Endothelial cell of umbilical vein (primary cell): ENCODE data around the gene CD8B2. TPM values are rescaled to one million over a fixed set of nuclear protein-coding genes. Genes with fewer than 3 reads are reported as not detected.

Source experiments
- BruUV-seq: library from RNA; stranded (reverse); fragments of 400-500 nt; replicated peaks from 2 replicates; lab custom pipeline; 2021; lab: Mats Ljungman, UMichigan
- CTCF ChIA-PET: fragments of 300-600, 350-600 bp; sonication (Branson Sonifier 250); formaldehyde crosslinking; loops from one replicate; lab custom pipeline; 2021; ENCODE audit warnings: antibody characterized with exemption, inconsistent platforms; lab: Charles Lee
- POLR2A ChIA-PET: fragments of 300-600, 350-600 bp; sonication (Branson Sonifier 250); formaldehyde crosslinking; loops from one replicate; lab custom pipeline; 2021; ENCODE audit warnings: antibody characterized with exemption, inconsistent platforms; lab: Charles Lee
- DNase-seq: peaks from one replicate; pipeline ENCODE4 v3.0.0-alpha.2; 2011; ENCODE audit warnings: low read depth, low spot score
- FAIRE-seq: peaks from 2 replicates; lab custom pipeline; 2011; peaks lifted over from hg19 to GRCh38; lab: Jason Lieb, UNC
- H2AFZ ChIP-seq: 2 replicates; pipeline ENCODE4 v1.6.0; 2012; ENCODE audit warnings: low read depth, low read length, control low read depth, inconsistent platforms
- H3K27ac ChIP-seq: 2 replicates; pipeline ENCODE4 v1.5.1; 2011; ENCODE audit warnings: low read depth, mild to moderate bottlenecking, control low read depth, low read length, moderate library complexity; ENCODE audit not compliant: insufficient read depth
- H3K27me3 ChIP-seq, 2 experiments: 2 replicates each; pipeline versions ENCODE4 v1.6.0 to v1.6.1; 2011; ENCODE audit warnings: low read length in 2 of 2, mixed read lengths in 1 of 2; ENCODE audit not compliant: control insufficient read depth in 2 of 2, insufficient read depth in 2 of 2
- H3K36me3 ChIP-seq, 2 experiments: 2 replicates in 1 of 2; 3 replicates in 1 of 2; pipeline ENCODE4 v1.5.1; 2011; ENCODE audit warnings: low read length in 2 of 2, mild to moderate bottlenecking in 1 of 2, moderate library complexity in 1 of 2; ENCODE audit not compliant: control insufficient read depth in 2 of 2, insufficient read depth in 2 of 2; ENCODE audit errors: extremely low read depth in 1 of 2
- H3K4me1 ChIP-seq: 3 replicates; pipeline ENCODE4 v1.5.1; 2011; ENCODE audit warnings: mild to moderate bottlenecking, low read length; ENCODE audit not compliant: control insufficient read depth, insufficient read depth; ENCODE audit errors: extremely low read depth
- H3K4me2 ChIP-seq: 2 replicates; pipeline ENCODE4 v1.6.1; 2011; ENCODE audit warnings: low read length, control low read depth, mixed read lengths; ENCODE audit not compliant: insufficient read depth
- H3K4me3 ChIP-seq, 3 experiments: fragments of 200-600 bp in 1 of 3; sonication (generic), shearing (Covaris generic) in 1 of 3; replicated peaks in 1 of 3; 2 replicates each; pipeline ENCODE4 v1.5.1; 2011 to 2016; ENCODE audit warnings: control low read depth in 3 of 3, low read length in 3 of 3, mild to moderate bottlenecking in 2 of 3, inconsistent platforms in 1 of 3, low read depth in 1 of 3, moderate library complexity in 1 of 3; ENCODE audit not compliant: insufficient read depth in 1 of 3
- H3K79me2 ChIP-seq: 2 replicates; pipeline ENCODE4 v1.6.0; 2012; ENCODE audit warnings: low read length, inconsistent platforms; ENCODE audit not compliant: control insufficient read depth, insufficient read depth
- H3K9ac ChIP-seq: replicated peaks from 2 replicates; pipeline ENCODE3; 2011; ENCODE audit warnings: low read length, control low read depth; ENCODE audit not compliant: insufficient read depth; ENCODE audit errors: extremely low read depth
- H3K9me1 ChIP-seq: replicated peaks from 3 replicates; pipeline ENCODE4 v1.6.0; 2011; ENCODE audit warnings: mild to moderate bottlenecking, low read length; ENCODE audit not compliant: control insufficient read depth, insufficient read depth; ENCODE audit errors: extremely low read depth
- H3K9me3 ChIP-seq: replicated peaks from 2 replicates; pipeline ENCODE4 v1.5.1; 2012; ENCODE audit warnings: low read length, inconsistent platforms; ENCODE audit not compliant: control insufficient read depth, insufficient read depth
- H4K20me1 ChIP-seq: replicated peaks from 2 replicates; pipeline ENCODE3; 2011; ENCODE audit warnings: mild to moderate bottlenecking, low read length; ENCODE audit not compliant: control insufficient read depth, insufficient read depth; ENCODE audit errors: extremely low read depth
- CTCF ChIP-seq, 2 donors: IDR thresholded peaks; 1 replicate in 1 of 2; 2 replicates in 1 of 2; pipeline ENCODE4 v1.5.1; 2011; ENCODE audit warnings: low read length in 2 of 2, mild to moderate bottlenecking in 2 of 2, moderate library complexity in 2 of 2, control low read depth in 1 of 2, inconsistent platforms in 1 of 2, low read depth in 1 of 2; ENCODE audit not compliant: insufficient read depth in 1 of 2; ENCODE audit errors: extremely low read depth in 1 of 2
- EZH2 ChIP-seq: IDR thresholded peaks from 2 replicates; pipeline ENCODE4 v1.6.1; 2012; ENCODE audit warnings: borderline replicate concordance, low read depth, mild to moderate bottlenecking, moderate library complexity, low read length, inconsistent platforms; ENCODE audit not compliant: severe bottlenecking
- FOS ChIP-seq: IDR thresholded peaks from 2 replicates; pipeline ENCODE4 v1.6.1; 2011; ENCODE audit warnings: mild to moderate bottlenecking, low read length, moderate library complexity, borderline replicate concordance; ENCODE audit not compliant: insufficient read depth
- JUN ChIP-seq: IDR thresholded peaks from 2 replicates; pipeline ENCODE4 v1.6.1; 2011; ENCODE audit warnings: borderline replicate concordance, low read depth; ENCODE audit not compliant: insufficient read length, insufficient read depth
- MYC ChIP-seq: IDR thresholded peaks from one replicate; pipeline ENCODE4 v1.6.1; 2011; ENCODE audit warnings: mild to moderate bottlenecking, low read depth, low read length
- POLR2A ChIP-seq: IDR thresholded peaks from 2 replicates; pipeline ENCODE4 v1.6.1; 2012; ENCODE audit warnings: low read depth, mild to moderate bottlenecking, control low read depth, low read length
- POLR2AphosphoS5 ChIP-seq: IDR thresholded peaks from 2 replicates; pipeline ENCODE4 v1.6.1; 2012; ENCODE audit warnings: low read depth, mild to moderate bottlenecking, control low read depth, low read length, moderate library complexity; ENCODE audit not compliant: insufficient read depth
- dilution Hi-C: fragments of 300-500 bp; cut with MboI; formaldehyde crosslinking; loops from one replicate; pipeline ENCODE4 v1.15.0; 2019; ENCODE audit warnings: low sequenced_read_pairs; ENCODE audit not compliant: extremely low pct_ligation_motif_present
- intact Hi-C: fragments of 100-400 bp; cut with micrococcal nuclease; formaldehyde crosslinking; loops from one replicate; pipeline ENCODE4 v1.10.0; 2022
- polyA plus RNA-seq, 4 experiments: library from polyadenylated mRNA; depleted of rRNA in 3 of 4; stranded (reverse) in 3 of 4; unstranded in 1 of 4; fragments of >200 nt; gene quantifications; 2 replicates each; pipeline versions ENCODE4 v1.2.1 to v1.2.3, GENCODE V29; 2011 to 2012; ENCODE audit warnings: missing spikeins in 1 of 4
- total RNA-seq: library from RNA; stranded (reverse); gene quantifications from 2 replicates; pipeline ENCODE4 v1.2.3, GENCODE V29; 2021

CD8B2 gene
- total and polyA plus RNA-seq, 2 donors (not counting 3 experiments of a cell fraction or from before 2014, with no cell fraction given): not detected

- intact Hi-C loops (no loop called here), dilution Hi-C loops (no loop called here)
- FAIRE-seq (no peak), DNase-seq (no peak)
- Histone ChIP-seq H3K9me1 (no peaks in the 10 kb centered on the region), H3K27ac (no peak overlapping the region), H3K9me3 (no peaks in the 10 kb centered on the region), H3K4me3 (no peak overlapping the region), H3K27me3 (no peaks in the 10 kb centered on the region), H3K36me3 (no peaks in the 10 kb centered on the region), H3K79me2 (no peaks in the 10 kb centered on the region), H3K9ac (no peak overlapping the region), H2AFZ (no peak overlapping the region), H3K4me1 (no peaks in the 10 kb centered on the region), H3K4me2 (no peak overlapping the region), H4K20me1 (no peaks in the 10 kb centered on the region)
- TF ChIP-seq POLR2A (no peak), JUN (no peak), MYC (no peak), CTCF (IDR thresholded peaks at IDR 0.05; ENCODE audit: extremely low read depth in 1 of 2, insufficient read depth in 1 of 2, low read depth in 1 of 2, low read length in 2 of 2) (no peak), POLR2AphosphoS5 (no peak), FOS (no peak), EZH2 (no peak)
- POLR2A ChIA-PET: no interaction called here
- CTCF ChIA-PET: no interaction called here
- no TSS peak for BruUV-seq
Observed at GRCh38 chr2:106551417-106552130, 64.4 kb downstream of the CD8B2 start.
